CD4-positive, alpha-beta T cell treated with Interleukin-10 for 1 hour (primary cell): Measurements from ENCODE around the gene RASGRP1.
A peak's percentile ranks its signal among the peaks of the same experiment; 100 is the strongest.
"Not testable (repeated sequence)": the region's sequence is repeated elsewhere in the genome, so short reads cannot be mapped to it uniquely, and the experiment has no call there.

ENCODE experiments used
- DNase-seq: peaks from one replicate; pipeline ENCODE4 v3.0.0-alpha.2; 2020

RASGRP1 gene

DNA sequence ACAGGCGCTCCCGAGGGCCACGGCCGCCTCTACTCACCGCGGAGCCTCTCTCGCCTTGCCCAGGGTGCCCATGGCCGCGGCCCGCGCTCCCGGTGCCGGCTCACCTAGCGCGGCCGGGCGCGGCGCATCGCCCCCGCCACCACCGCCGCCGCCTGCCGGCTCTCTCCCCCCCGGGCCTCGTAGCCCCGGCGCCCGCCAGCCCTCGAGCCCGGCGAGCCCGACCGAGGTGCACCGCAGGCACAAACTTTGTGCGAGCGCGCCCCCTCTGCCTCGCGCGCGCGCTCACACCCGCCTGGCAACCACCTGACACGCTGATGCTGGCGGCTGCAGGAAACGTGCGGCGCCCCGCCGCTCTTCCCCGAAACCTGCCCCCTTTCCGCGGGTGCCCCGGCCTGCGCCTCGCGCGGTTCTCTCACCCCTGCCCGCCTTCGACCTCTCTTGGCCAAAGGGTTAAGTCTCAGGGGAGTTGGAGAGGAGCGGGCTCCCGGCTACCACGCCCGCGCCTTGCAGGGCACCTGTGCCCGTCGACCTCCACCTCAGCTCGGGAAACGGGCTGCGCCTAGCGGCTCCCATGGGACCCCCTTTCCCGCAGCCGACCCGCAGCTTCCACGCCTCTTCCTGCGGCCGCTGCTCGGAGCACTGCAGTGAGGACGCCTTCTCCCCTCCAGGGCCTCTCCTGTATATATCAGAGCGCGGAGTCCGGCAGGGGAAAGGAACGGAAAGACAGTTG, at the start of gene RASGRP1:
Gene RASGRP1, minus strand, starts transcription at position 258 of the 730 bp plus-strand sequence. Its CDS starts 186 bp downstream, at position 72.
- DNase-seq, result peak; percentile 91

DNA sequence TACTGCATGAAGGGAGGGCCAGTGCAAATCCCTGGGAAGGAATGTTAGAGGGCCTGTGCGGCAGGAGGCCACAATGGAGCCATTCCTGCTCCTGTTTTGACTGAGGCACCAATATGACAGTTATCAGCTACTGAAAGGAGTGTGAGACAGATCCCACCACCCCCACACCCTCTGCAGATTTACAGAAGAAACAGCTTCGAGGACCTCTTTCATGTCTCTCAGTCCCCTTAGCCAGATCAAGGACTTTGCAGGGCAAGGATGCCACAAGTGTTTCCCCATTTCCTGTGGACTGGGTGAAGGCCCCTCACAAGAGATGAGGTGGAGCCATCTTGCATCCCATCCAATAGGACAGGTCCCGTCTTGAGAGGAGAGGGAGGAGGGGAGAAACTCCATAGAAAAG, 48.5 kb upstream of the RASGRP1 start:
- no peak for DNase-seq

DNA sequence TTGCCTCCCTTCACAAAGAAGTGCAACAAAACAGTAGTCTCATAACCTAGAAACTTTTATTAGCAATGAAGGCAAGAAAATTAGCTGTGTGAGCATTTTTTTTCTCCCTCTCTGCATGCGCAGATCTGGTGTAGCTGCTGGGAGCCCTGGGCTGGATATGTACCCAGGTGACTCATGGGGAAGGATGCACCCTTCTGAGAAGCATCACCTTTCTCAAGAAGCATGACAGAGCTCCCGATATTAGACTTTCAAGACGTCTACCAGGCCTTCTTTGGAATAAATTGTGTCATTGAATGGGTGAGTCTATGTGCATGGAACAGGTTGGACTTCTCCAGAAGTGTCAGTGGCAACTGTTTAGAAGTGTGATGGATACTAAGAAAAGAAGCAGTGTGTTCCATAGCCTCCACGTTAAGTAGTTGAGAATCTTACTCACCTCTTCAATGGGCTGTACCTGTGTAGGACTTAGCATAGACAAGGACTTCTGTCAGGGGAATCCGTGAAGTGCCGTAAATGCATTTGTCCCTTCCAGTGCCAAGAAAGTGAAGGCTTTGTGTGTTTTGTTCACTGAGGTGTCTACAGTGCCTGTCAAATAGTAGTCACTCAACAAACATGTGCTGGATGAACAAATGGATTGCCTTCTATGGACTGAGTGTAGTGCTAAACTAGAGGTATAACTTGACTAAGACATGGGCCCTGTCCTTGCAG, 47.7 kb upstream of the RASGRP1 start:
- DNase-seq, result no peak

DNA sequence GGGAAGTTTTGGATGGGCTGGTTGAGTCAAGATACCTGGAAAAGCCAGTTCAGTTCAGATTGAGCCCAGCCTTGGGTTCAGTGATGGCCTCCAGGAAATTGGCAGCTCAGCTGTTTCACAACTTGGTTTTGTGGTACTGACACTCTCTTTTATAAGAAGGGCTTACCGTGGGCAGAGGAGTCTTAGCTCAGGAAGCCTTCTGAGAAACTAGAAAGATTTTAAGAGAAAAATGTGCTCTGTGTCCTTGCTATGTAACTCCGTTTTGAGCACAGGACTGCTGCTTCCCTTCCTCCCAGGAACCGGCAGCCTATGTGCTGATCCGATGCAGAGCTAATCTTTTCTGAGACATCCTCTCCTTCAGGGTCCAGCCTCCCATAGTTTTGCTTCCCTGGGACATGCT, 46.6 kb upstream of the RASGRP1 start:
- peak; percentile 50 for DNase-seq

DNA sequence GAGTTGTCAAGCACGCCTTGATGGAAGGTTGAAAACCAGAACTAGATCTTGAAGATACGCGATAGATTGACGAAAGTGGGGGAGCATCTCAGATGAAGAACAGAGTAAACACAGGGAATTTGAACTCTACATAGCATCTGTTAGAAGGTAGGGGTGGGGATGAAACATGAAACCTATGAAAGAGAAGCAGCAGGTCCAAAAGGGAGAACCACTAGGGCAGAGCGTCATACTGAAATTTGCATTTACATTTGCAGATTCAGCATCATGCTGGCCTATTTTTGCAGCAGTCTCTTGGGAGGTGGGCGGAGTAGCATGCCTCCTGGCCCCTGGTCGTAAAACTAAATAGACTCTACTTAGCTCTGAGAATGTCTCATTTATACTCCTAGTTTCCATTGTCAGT, 46.1 kb upstream of the RASGRP1 start:
- DNase-seq, result no peak

DNA sequence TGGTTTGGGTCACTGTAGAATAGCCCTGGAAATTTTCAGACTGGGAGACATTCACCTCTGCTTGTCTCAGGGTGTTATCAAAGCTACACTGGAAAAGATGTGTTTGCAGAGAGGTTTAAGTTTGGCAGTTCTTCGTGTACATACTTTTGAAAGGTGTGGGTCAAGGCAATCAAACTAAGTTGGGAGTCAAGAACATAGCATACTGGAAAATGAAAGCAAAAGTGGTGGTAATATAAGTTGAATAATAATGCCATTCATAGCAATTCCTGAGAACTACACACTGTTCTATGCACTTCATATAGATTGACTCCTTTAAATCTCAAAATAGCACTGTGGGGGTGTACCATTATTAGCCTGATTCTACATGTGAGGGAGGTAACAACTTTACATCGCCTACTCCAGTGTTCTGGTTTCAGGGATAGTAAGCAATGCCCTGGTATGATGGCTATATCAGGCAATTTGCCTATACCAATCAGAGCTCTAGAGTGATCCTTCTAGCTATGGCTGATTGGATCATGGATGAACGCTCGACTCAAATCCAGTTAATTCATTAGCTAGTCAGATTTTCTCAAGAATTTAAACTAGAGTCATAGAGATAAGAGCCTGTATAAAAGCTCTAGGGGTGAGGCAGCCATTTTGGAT, 44.6 kb upstream of the RASGRP1 start:
- DNase-seq, result no peak

DNA sequence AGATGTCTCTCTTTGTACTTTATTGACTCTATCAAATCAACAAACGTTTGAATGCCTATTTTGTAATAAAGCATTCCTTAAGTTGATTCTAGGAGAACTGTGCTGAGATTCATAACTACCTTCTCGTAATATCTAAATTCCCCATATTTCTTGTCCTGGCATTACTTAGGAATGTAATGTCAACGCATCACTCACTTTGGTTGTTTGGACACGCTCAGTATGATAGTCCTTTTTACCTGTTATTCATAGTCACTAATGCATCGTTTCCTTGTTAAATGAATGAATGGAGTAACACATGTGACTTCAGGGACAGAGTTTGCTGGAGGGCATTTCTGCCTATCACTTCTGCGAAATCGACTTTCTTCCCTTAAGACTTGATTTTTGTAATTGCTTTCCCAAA, 44.1 kb upstream of the RASGRP1 start:
- no peak for DNase-seq

DNA sequence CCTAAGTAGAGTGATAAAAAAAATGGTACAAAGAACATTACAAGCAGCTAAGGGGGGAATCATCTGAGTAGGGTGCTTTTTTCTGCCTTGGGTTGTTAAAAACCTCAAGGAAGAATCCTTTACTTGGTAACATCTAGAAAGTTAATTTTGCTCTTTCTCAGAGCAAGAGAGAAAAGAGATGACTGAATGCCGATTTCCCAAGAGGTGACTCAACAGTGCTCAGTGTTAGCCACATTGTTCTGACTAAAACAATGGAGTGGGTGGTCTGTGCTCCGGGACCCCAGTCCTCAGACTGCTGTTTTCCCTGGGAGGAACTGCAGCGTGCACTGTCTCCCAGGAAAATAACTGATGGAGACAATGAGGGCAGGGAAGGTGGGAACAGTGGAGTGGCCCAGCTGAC, 41.1 kb upstream of the RASGRP1 start:
- no peak for DNase-seq

DNA sequence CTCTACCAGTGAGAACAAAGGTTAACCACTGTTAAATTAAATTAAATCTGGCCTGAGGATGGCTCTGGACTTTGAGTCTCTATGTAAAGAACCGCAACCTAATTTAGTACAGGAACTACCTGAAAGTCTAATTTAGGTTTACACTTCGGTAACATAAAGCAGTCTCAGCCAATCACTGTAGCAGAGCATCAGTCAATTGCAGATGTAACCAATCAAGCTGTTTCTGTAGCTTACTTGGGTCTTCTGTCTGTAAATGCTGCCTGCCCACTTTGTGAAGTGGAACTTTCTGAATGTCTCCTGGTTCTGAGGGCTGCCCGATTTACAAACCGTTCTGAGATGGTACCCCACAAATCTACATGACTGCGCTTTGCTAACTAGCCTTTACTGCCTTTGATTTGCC, 39.1 kb upstream of the RASGRP1 start:
- DNase-seq, result no peak

DNA sequence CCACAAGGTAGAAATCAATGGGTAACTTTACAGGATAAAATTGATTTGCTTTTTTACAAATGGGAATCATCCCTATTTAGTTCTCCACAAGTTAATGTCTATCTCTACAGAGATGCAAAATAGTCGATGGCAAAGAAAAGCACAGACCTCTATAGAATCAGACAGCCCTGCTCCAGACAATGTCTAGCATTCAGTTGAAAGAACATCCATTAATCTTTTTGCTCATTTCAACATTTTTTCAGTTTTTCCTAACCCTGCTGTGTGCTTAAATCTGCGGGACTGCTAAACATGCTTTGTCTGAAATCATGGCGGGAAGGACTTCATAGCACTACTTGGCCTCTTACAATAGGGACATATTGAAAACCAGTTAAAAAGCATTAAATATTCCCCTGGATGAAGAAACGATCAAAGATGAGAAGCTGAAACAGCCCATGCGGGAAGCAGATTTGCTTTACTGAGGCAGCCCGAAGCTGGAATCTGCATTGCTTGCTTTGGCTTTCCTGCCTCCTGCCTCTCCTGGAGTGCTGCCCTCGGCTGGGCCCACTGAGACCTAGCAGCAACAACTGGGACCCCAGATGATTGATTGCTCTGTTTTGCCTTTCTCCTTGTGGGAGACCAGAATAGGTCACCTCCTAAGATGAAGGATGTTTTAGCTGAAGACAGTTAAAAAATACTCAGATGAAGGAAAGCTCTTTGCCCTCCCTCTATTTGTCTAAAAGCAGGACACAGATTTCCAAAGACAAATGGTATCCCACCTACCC, 38.5 kb upstream of the RASGRP1 start:
- DNase-seq, result no peak

DNA sequence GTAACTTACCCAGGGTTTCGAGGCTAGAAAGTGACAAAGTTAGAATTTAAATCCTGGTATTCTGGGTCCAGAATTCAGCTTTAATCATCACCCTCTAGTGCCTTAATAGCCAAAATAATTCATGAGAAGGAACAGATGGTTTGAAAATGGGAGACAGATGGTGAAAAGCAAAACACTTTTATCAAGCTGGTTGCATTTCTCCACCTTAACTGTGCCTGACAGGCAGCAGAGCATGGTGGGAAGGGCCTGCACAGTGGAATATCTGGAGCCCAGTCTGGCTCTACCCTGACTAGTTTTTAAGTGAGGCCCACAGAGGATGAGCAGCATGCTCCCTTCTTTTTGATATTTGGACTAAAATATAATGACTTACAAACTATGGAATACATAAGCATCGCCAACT, 35.6 kb upstream of the RASGRP1 start:
- no peak for DNase-seq

DNA sequence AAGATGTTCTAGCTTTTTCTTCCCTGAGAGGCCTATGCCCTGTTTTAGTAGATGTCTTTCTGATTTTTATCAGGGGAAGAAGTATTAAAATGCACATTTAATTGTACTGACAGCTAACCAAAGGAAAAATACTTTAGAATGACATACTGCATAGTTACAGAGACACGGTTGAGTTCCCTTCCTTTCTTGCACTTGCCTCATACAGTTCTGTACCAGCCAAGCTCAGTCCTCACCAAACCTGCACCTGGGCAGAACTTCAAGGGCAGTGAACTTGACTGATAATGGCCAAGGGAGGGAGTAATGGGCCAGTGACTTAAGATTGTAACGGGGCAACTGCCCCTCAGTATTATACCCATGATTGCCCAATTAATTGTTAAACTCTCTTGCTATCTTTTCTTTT, 34.1 kb upstream of the RASGRP1 start:
- no peak for DNase-seq

DNA sequence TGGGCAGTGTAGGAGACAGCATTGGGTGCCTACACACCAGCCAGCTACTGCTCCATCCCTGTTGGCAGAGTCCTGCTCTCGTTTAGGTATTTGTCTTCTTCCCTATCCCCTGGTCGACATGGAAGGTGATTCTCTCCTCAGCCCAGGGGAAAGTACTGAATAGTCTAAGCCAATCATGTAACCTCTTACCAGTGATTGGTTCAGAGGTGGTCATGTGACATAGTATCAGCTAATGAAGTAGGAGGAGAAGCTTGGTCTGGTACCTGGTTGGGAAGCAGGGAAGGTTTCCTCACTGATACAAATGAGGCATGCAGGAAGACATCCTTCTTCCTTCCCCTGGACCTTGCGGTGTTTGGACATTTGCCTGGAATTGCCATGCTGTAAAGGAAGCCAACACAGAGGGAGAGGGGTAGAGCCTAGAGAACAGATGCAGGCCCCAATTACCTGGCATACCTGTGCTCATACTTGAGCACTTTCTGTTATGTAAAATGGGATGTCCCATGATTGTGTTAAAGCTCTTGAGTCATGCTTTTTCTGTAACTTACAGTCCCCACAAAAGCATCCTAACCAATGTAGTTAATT, 32.7 kb upstream of the RASGRP1 start:
- no peak for DNase-seq

DNA sequence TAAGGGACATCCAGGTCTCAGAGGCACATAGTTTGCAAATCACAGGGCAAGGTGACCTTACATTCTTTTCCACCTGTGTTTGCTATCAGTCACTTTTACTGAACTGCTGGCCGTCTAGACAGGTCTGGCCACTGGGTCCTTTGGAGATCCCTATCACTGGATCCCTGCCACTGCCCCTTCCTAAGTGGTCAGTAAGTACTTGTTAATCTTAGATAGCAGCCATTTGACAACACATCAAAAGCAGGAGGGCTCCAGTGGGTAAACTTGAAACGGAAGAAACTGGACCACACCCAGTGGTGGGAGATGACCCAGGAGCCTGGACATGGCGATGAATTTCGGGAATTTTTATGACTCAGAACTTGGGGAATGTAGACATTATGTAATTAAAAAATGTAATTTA, 28.9 kb upstream of the RASGRP1 start:
- no peak for DNase-seq

DNA sequence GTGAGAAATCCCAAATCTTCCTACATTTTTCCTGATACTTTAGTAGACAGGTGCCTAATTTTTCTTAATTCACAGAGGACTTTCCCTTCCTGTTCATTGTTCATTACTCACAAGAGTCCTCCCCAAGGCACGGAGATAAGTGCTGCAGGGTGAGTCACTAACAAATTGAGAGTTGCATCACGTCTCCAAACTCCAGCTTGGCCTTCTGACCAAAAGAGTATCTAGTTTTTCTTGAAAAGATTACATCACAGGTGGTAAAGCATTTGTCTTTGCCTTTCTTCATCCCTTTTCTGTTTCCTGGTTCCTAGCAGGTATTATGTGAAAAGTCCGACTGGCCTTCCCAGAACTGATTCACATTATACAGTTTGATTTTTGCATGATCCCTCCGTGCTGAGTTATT, 24.9 kb upstream of the RASGRP1 start:
- no peak for DNase-seq

DNA sequence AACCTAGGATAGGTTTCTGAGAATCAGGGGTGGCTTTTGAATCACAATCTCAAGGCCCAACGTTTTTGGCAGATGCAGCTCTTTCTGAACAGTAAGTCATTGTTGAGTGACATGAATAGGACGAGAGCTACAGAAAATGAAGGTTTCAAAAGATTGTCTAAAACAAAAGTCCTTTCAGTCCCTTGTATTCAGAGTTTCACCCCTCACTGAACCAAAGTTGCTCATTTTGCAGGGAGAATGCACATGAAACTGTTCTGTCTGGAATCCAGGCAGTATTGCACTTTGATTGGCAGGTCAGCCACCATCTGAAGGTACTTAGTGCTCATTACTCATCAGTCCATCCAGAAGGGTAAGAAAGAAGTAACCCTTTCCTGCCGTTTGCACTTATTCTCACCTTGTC, 24.1 kb upstream of the RASGRP1 start:
- no peak for DNase-seq

DNA sequence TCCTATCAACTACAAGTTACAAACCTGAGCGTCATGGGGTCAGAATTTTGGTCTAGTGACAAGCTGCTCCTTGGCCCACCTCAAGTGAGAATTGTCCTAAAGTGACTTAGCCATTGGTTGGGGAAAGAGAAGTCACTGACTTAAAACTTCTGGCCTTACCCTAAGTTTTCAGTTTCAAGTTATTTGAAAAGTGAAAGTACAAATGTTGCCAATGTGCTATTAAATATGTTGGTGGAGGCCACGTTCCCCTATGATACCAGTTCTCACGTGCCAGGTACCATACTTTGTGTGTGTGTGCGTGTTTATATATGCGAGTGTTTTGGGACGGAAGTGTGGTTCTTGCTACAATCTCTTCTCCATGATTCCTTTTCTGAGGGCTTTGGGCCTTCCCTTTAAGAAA, 22.6 kb upstream of the RASGRP1 start:
- DNase-seq, result peak; percentile 22

DNA sequence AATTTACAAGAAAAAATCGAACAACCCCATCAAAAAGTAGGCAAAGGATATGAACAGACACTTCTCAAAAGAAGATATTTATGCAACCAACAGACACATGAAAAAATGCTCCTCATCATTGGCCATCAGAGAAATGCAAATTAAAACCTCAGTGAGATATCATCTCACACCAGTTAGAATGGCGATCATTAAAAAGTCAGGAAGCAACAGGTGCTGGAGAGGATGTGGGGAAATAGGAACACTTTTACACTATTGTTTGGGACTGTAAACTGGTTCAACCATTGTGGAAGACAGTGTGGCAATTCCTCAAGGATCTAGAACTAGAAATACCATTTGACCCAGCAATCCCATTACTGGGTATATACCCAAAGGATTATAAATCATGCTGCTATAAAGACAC, 21.4 kb upstream of the RASGRP1 start:
- not testable (repeated sequence) for DNase-seq

DNA sequence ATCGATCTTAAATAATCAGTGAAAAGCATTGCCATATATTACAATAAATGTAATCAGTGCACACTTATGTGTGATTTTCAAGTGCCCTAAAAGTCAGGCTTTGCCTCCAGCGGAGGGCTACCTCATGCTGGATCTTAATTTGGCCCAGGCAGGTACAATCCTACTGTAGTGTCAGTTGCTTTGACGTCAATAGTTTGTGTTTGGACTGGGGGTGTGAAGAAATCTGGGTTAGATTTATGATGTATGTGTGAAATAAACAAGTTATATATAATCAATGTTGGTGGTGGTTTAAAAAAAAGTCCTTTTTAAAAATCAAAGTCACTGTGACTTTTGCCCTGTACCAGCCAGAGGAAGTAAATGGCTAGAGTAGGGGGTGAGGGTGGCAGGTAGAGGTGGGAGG, 14.0 kb upstream of the RASGRP1 start:
- DNase-seq, result no peak

DNA sequence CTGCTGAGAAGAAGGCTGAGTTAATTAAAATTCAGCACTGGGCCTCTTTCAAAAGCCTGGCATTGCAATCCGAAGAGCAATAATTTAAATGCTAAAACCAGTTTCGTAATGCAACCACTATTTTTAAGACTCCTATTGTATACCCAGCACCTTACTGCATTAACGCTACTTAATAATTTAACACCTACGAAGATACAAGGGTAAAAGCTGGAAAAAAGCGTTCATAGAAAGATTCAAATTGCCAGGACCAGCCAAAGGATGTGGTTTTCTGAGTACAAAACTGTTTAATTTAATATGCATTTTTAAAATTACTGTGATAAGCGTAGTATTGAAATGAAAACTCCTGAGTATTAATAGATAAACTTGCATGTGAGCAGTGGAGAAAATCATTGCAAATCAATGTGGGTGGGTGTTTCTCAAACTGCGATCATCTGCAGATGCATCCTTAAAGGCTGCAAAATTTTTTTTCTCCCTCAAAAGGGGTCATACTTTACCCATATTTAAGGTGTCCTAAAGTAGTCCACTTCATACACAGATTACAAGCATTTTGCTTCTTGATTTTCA, 12.9 kb upstream of the RASGRP1 start:
- DNase-seq, result no peak

DNA sequence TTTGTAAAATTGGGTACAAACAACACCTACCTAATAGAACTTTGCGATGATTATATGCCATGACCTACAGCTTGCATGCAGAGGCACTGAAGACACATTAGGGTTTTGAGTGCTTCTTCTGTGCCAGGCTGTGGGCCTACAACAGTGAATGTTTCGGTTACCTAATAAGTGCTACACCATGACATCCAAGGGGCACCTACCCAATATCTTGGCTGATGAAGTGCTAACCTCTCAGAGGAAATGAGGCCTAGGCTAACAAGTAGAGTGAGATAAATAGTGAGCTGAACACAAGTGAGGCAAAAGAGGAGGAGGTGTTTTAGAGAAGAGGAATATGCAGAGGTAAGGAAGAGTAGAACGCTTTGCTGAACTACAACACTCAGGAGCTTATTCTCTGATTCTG, 12.2 kb upstream of the RASGRP1 start:
- DNase-seq, result no peak

DNA sequence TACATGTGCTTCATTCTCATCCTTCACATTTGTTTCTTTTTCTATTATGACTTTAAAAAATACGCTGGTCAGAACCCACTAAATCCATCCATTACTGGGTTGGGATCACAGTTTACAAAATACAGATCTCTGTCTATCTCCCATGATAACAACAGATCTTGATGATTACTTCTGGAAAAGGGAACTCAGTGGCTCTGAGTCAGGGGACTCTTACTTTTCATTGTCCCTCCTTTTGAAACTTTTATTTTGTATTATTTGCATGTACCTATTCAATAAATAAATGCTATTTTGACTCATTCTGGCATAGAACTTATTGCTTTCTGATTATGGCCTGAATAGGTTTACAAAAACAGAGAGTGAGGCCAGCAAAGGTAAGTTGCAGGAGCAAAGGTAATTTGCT, 11.6 kb upstream of the RASGRP1 start:
- no peak for DNase-seq

DNA sequence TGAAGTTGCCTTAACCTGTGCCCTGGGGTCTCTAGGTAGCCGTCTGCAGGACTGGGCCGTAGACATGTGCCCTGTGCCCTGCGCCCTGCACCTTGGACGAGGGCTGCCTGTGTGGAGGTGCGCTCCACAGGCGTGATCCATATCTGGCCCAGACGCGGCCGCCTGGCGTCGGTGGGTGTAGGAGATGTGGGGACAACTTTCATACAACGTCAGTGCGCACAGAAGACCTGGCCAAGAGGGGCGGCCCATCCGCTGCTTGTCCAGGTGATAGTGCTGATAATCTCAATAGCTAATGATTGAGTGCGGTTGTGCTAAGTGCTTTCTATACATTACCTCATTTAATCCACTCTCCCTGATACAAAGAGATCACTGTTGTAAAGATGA, 665 bp upstream of the RASGRP1 start:
- DNase-seq, result no peak
